T-helper 17 cell (primary cell): ENCODE data around the gene KCNH3. TPM values are rescaled to one million over a fixed set of nuclear protein-coding genes. Genes with fewer than 3 reads are reported as not detected.

Source experiments
- ATAC-seq: fragments of 150-1000 bp; cut with Tn5 transposase; 2 replicates; pipeline ENCODE4 v1.10.0; 2021; ENCODE audit warnings: mild to moderate bottlenecking, moderate library complexity
- DNase-seq, 3 donors: peaks; one replicate each; pipeline versions ENCODE4 v3.0.0 to v3.0.0-alpha.2; 2020 to 2021
- H3K9me3 ChIP-seq: one replicate; pipeline ENCODE4 v1.7.0; 2013; ENCODE audit warnings: low read length, mild to moderate bottlenecking; ENCODE audit not compliant: control insufficient read depth, poor library complexity, severe bottlenecking
- H3K27ac Mint-ChIP-seq: one replicate; pipeline ENCODE4 v1.8.0; 2022; ENCODE audit warnings: mild to moderate bottlenecking, moderate library complexity, mixed read lengths
- H3K27me3 Mint-ChIP-seq: one replicate; pipeline ENCODE4 v1.8.0; 2022; ENCODE audit warnings: mixed read lengths
- H3K36me3 Mint-ChIP-seq: one replicate; pipeline ENCODE4 v1.8.0; 2022; ENCODE audit warnings: low read depth, mixed read lengths
- H3K4me1 Mint-ChIP-seq: one replicate; pipeline ENCODE4 v1.8.0; 2022; ENCODE audit warnings: mild to moderate bottlenecking, mixed read lengths
- H3K4me3 Mint-ChIP-seq: one replicate; pipeline ENCODE4 v1.8.0; 2022; ENCODE audit warnings: mild to moderate bottlenecking, moderate library complexity, mixed read lengths
- total RNA-seq, 4 donors: library from RNA in 2 of 4; stranded (reverse) in 2 of 4; gene quantifications; one replicate each; pipeline ENCODE4 v1.2.3 and lab custom pipeline; 2022 to 2026

KCNH3 gene
- total RNA-seq, 2 donors from 2014 or later = 2.7 to 3.1 TPM

DNA sequence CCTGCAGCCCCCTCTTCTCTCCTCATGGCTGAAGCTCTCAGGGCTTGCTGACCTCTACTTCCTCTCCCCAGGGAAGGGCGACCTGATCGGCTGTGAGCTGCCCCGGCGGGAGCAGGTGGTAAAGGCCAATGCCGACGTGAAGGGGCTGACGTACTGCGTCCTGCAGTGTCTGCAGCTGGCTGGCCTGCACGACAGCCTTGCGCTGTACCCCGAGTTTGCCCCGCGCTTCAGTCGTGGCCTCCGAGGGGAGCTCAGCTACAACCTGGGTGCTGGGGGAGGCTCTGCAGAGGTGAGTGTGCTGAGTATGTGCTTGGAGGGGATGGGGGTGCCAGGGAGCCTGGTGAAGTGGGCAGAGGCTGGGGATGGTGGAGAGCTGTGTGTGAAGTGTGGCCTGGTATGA lies 15.4 kb downstream of the KCNH3 start:
- Mint-ChIP-seq H3K4me1 (peaks cover 20% of the 10 kb centered on the region), H3K36me3 (no peaks in the 10 kb centered on the region), H3K27ac (peak overlapping the region; percentile 27), H3K4me3 (no peak overlapping the region), H3K27me3 (no peaks in the 10 kb centered on the region)
- ATAC-seq = no peak
- no peaks in the 10 kb centered on the region for H3K9me3 ChIP-seq
- no peak for DNase-seq

DNA sequence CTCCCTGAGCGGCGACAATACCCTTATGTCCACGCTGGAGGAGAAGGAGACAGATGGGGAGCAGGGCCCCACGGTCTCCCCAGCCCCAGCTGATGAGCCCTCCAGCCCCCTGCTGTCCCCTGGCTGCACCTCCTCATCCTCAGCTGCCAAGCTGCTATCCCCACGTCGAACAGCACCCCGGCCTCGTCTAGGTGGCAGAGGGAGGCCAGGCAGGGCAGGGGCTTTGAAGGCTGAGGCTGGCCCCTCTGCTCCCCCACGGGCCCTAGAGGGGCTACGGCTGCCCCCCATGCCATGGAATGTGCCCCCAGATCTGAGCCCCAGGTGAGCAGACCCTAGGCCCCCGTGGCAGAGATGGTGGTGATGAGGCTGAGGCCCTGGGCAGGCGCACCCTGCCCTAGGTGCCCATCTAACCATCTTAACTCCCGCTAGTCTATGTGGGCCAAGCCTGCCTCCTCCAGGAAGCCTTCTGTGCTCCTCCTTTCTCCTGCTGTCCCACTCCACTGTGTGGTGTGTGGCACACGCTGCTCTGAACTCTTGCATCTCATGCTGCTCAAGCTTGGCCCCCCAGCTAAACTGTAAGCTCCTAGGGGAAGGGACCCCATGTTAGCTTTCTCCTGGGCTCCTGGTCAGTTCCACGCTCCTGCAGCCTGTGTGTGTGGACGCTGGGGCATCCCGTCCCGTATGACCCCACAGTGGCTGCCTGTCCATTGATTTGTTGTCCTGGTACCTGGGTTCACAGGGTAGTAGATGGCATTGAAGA lies 17.0 kb downstream of the KCNH3 start:
- H3K4me3 Mint-ChIP-seq = no peak overlapping the region
- DNase-seq (no peak), ATAC-seq (no peak)
- H3K27me3 Mint-ChIP-seq = no peaks in the 10 kb centered on the region
- peak overlapping the region; percentile 89 for H3K27ac Mint-ChIP-seq
- H3K4me1 Mint-ChIP-seq = peaks cover 23% of the 10 kb centered on the region
- H3K9me3 ChIP-seq = no peaks in the 10 kb centered on the region
- no peaks in the 10 kb centered on the region for H3K36me3 Mint-ChIP-seq

DNA sequence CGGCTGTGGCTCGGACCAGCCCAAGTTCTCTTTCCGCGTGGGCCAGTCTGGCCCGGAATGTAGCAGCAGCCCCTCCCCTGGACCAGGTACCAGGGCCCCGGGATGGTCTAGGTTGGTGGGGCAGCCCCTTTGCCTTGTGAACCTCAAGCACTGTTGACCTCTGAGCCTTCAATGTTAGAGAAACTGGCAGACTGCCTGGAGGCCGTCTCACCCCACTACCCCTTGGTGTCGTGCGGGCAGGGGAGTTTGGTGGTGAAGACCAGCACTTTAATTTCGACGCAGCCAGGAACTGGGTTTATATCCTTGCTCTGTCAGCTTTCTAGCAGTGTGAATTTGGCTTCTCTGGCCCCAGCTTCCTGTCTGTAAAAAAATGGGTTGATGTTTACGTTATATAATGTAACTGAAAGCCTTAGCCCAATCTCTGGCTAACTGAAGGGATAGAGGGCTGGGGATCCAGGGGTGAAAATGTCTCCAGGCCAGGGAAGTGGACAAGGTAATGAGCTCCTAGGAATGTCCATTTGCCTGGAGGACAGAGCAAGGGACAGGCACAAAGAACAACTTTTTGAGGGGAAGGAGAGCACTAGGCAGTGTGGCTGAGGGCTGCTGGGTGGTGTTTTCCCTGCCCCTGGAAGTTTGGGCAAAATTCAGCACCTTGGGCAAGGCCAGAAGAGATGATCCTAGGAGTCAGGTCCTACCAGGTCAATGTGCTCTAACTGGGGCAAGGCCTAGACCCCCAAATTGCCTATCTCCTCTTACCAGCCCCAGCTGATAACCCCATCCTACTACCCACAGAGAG lies 17.8 kb downstream of the KCNH3 start:
- DNase-seq (no peak), ATAC-seq (peak; percentile 8)
- no peaks in the 10 kb centered on the region for H3K9me3 ChIP-seq
- H3K27me3 Mint-ChIP-seq = no peaks in the 10 kb centered on the region
- no peaks in the 10 kb centered on the region for H3K36me3 Mint-ChIP-seq
- H3K4me3 Mint-ChIP-seq = peak overlapping the region; percentile 28
- peaks cover 25% of the 10 kb centered on the region for H3K4me1 Mint-ChIP-seq
- H3K27ac Mint-ChIP-seq = peak overlapping the region; percentile 89

DNA sequence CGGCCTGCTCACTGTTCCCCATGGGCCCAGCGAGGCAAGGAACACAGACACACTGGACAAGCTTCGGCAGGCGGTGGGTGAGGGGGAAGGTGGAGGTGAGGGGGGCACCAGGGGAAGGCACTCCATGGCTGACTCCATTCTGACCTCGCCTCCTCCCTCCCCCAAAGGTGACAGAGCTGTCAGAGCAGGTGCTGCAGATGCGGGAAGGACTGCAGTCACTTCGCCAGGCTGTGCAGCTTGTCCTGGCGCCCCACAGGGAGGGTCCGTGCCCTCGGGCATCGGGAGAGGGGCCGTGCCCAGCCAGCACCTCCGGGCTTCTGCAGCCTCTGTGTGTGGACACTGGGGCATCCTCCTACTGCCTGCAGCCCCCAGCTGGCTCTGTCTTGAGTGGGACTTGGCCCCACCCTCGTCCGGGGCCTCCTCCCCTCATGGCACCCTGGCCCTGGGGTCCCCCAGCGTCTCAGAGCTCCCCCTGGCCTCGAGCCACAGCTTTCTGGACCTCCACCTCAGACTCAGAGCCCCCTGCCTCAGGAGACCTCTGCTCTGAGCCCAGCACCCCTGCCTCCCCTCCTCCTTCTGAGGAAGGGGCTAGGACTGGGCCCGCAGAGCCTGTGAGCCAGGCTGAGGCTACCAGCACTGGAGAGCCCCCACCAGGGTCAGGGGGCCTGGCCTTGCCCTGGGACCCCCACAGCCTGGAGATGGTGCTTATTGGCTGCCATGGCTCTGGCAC lies 18.5 kb downstream of the KCNH3 start:
- H3K36me3 Mint-ChIP-seq = peaks cover 4% of the 10 kb centered on the region
- H3K27ac Mint-ChIP-seq = peak overlapping the region; percentile 89
- ATAC-seq = no peak
- no peak overlapping the region for H3K4me3 Mint-ChIP-seq
- H3K4me1 Mint-ChIP-seq = peaks cover 27% of the 10 kb centered on the region
- no peak for DNase-seq
- H3K27me3 Mint-ChIP-seq = no peaks in the 10 kb centered on the region
- H3K9me3 ChIP-seq = no peaks in the 10 kb centered on the region

DNA sequence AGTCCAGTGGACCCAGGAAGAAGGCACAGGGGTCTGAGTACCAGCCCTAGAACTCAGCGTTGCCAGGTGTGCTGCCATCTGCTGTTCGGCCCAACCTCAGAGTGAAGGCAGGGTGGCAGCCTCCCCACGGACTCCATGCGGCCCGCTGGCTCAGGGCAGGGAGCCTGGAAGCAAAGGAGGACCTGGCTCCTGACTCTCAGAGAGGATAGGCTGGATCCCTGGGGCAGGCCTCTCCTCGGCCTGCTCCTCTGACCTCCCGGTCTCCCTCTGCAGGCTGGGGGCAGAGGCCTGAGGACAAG lies 19.0 kb downstream of the KCNH3 start:
- peaks cover 4% of the 10 kb centered on the region for H3K36me3 Mint-ChIP-seq
- no peaks in the 10 kb centered on the region for H3K9me3 ChIP-seq
- H3K4me1 Mint-ChIP-seq = peaks cover 24% of the 10 kb centered on the region
- no peak overlapping the region for H3K27ac Mint-ChIP-seq
- H3K27me3 Mint-ChIP-seq = no peaks in the 10 kb centered on the region
- DNase-seq (no peak), ATAC-seq (no peak)
- no peak overlapping the region for H3K4me3 Mint-ChIP-seq

DNA sequence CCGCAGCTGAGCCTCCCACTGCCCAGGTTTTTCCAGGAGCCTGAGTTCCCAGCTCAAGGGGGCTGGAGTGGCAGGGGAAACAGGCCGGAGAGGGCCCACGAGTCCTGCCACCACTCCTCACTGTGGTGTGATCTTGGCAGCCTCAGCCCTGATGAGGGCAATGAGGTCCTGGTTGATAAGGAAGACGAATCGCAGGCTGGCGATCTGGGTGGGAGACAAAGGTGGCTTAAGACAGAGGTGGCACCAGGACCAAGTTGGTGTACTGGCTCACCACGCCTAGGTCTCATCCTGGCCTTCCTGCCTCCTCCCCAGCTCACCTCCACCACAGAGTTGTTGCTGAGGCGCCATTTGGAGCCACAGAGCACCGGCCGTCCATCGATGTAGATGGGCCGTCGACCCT lies 19.7 kb downstream of the KCNH3 start:
- Mint-ChIP-seq H3K27me3 (no peaks in the 10 kb centered on the region), H3K27ac (no peak overlapping the region), H3K4me3 (no peak overlapping the region), H3K36me3 (peaks cover 4% of the 10 kb centered on the region), H3K4me1 (peaks cover 19% of the 10 kb centered on the region)
- no peaks in the 10 kb centered on the region for H3K9me3 ChIP-seq
- no peak for ATAC-seq
- no peak for DNase-seq

DNA sequence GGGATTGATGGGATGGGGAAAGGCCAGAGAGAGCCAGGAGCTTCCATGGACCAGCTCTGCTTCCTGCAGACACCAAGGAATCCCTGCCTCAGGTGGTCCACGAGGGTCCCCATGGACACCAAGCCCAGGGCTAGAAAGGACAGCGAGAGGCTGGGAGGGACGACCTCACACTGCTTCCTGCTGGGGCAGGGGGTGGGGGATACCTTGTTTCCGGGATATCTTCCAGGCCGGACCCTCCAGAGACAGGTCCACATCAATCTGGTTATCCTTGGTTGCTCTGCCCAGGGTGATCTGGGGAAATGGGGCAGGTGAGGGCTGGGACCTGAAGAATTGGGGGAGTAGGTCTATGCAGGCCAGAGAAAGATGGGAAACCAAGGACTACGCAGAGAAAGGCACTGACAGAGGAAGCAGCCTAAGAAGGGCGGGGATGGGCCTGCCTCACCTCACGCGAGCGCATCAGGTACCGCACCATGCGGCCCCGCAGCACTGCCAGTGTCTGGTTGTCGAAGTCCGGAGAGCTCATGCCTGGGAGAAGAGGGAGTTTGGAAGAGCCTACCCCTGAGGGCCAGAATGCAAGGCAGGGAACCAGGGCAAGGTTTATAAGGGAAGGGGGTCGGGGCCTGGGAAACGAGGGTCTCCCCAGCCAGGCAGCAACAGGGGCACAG lies 20.3 kb downstream of the KCNH3 start:
- no peak overlapping the region for H3K27ac Mint-ChIP-seq
- peaks cover 4% of the 10 kb centered on the region for H3K36me3 Mint-ChIP-seq
- no peak for ATAC-seq
- H3K4me3 Mint-ChIP-seq = no peak overlapping the region
- H3K4me1 Mint-ChIP-seq = peaks cover 22% of the 10 kb centered on the region
- no peaks in the 10 kb centered on the region for H3K9me3 ChIP-seq
- H3K27me3 Mint-ChIP-seq = no peaks in the 10 kb centered on the region
- DNase-seq = no peak

DNA sequence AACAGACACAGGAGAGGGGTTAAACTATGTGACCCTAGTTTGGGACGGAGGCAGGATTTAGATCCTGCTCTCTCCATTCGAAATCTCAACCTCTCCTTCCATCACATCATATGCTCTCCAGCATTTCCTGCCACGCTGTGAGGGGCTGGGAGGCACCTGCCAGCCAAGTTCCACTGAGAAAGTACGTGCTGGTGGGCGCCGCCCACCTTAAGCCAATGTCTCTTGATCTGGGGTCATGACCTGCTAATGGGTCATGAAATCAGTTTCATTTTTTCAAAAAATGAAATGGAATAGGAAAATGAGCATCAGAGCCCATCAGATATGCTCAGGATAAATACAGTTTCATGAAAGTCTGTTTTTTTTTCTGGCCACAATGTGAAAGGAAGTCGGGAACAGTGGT lies 21.9 kb downstream of the KCNH3 start:
- Mint-ChIP-seq H3K27ac (peak overlapping the region; percentile 67), H3K27me3 (no peaks in the 10 kb centered on the region), H3K36me3 (peaks cover 4% of the 10 kb centered on the region), H3K4me3 (no peak overlapping the region), H3K4me1 (peaks cover 30% of the 10 kb centered on the region)
- H3K9me3 ChIP-seq = no peaks in the 10 kb centered on the region
- ATAC-seq (no peak), DNase-seq (no peak)

DNA sequence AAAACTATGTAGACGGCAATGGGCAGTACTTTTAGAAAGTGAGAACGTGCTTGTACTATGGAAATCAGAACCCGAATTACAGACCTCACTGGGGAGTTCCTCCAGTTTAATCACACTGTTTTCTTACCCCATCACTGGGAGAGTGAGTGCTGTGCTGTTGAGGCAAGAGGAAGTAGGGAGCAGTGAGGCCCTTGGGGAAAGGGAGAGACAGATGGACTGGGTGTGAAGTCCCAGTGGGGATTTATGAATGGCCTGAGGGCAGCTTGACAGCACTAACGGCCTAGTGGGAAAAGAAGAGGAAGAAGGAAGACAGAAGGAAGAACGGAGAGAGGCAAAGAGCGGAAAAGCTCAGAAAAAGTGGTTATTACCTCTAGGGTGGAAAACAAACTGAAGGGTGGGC lies 23.4 kb downstream of the KCNH3 start:
- H3K4me3 Mint-ChIP-seq = no peak overlapping the region
- H3K27ac Mint-ChIP-seq = no peak overlapping the region
- ATAC-seq (no peak), DNase-seq (no peak)
- H3K9me3 ChIP-seq = no peaks in the 10 kb centered on the region
- peaks cover 33% of the 10 kb centered on the region for H3K4me1 Mint-ChIP-seq
- H3K36me3 Mint-ChIP-seq = peaks cover 4% of the 10 kb centered on the region
- no peaks in the 10 kb centered on the region for H3K27me3 Mint-ChIP-seq

DNA sequence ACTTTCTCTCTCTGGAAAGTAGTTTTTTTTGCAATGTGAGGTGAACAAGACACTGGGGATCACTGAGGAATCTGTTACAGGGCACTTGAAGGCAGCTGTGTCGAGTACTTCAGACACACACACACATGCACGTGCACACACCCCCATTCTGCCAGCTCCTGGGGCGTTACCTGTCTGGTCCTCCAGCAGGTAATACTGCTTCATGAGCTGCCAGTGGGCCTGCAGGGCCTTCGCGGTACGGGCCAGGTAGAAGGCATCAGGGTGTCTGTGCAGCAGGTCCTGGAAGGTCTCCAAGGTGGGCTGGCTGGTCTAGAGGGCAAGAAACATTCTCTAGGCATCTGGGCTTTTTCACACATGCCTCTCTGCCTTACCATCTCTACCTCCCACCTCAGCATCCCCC lies 24.0 kb downstream of the KCNH3 start:
- no peak overlapping the region for H3K4me3 Mint-ChIP-seq
- H3K36me3 Mint-ChIP-seq = peaks cover 5% of the 10 kb centered on the region
- no peaks in the 10 kb centered on the region for H3K27me3 Mint-ChIP-seq
- no peak overlapping the region for H3K27ac Mint-ChIP-seq
- ATAC-seq = no peak
- H3K9me3 ChIP-seq = no peaks in the 10 kb centered on the region
- no peak for DNase-seq
- peaks cover 37% of the 10 kb centered on the region for H3K4me1 Mint-ChIP-seq

DNA sequence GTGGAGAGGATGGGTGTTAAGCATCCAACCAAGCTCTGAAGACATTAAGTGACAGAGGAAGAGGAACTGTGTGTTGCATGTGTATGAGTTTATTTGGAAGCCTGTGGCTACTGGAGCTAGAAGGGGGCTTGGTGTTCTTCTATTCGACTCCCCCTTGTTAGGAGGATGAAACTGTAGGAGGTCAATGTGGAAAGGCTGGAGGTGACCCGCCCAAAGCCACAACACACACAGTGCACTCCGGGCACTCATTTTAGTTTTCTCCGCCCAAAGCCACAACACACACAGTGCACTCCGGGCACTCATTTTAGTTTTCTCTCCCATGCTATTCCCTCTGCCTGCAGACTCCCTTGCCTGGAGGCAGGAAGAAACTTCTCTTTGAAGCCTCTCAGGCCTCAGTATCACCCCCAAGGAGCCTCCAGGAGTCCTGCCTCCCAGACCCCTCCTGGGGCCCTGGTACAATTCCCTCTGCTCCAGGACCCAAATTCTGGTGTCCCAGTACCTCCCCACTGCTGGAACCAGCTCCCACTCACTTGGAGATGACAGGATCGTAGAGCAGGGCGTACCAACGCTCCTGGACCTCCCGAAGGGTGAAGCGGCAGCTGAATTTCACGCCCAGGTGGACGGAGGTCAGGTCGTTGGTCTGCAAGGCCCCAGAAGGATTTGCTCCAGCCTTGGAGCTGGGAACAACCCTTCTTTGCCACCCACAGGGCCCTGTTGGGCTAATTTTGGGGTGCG lies 25.3 kb downstream of the KCNH3 start:
- H3K36me3 Mint-ChIP-seq = peaks cover 8% of the 10 kb centered on the region

DNA sequence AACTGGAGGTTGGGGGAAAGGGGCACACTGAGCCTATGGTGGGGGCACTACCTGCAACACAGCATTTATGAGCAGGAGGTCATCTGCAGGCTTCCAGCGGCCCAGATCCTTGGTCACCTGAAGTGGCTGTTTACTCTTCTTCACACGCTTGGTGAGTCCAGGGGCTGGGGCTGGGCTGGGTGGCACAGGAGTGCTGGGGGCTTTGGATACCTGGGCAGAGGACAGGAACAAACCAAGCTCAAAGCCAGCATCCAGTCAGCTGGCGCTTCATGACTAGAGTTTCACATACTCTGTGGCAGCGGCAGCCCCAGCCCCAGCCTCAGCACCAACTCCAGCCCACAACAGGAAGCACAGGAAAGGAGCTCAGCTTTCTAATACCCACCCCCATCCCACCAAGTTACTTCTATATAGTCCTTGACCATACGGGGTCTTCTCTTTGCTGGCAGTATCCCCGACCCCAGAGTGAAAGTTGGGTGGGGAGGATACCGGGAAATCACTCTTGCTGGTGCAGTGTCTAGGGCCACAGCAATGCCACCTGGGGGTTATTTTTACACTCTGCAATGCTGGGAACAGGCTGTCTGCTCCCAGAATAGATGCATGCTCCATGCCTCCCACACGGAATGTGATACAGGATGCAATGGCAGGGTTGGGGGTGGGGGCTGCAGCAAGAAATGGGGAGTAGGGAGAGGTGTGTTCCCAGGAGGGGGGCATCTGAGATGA lies 26.0 kb downstream of the KCNH3 start:
- peak overlapping the region; percentile 66 for H3K4me3 Mint-ChIP-seq
- H3K9me3 ChIP-seq = no peaks in the 10 kb centered on the region
- ATAC-seq (no peak), DNase-seq (no peak)
- no peaks in the 10 kb centered on the region for H3K27me3 Mint-ChIP-seq
- H3K36me3 Mint-ChIP-seq = peaks cover 8% of the 10 kb centered on the region
- H3K4me1 Mint-ChIP-seq = peaks cover 44% of the 10 kb centered on the region
- H3K27ac Mint-ChIP-seq = peak overlapping the region; percentile 85

More for the DNA sequence above, 25.3 kb downstream of the KCNH3 start:
- no peak for DNase-seq
- ATAC-seq = no peak
- Mint-ChIP-seq H3K4me3 (peak overlapping the region; percentile 3), H3K4me1 (peaks cover 46% of the 10 kb centered on the region), H3K27ac (peak overlapping the region; percentile 85), H3K27me3 (no peaks in the 10 kb centered on the region)
- H3K9me3 ChIP-seq = no peaks in the 10 kb centered on the region
